ENCODE data around the gene FALEC. TPM values are rescaled to one million over a fixed set of nuclear protein-coding genes. Genes with fewer than 3 reads are reported as not detected.

Gene FALEC
- polyA plus RNA-seq, 1 donor (not counting 4 experiments of a cell fraction or from before 2014, with no cell fraction given), result 0.12 TPM

GRCh38 chr1:150545486-150546032 lies 30.0 kb downstream of the FALEC start:
- no peak for FAIRE-seq
- H3K27ac ChIP-seq (ENCODE audit: control insufficient read depth, insufficient read depth, low read length), result no peak overlapping the region

GRCh38 chr1:150546294-150546937 lies 30.9 kb downstream of the FALEC start:
- DNase-seq (ENCODE audit: low read depth, low spot score) (no peak), FAIRE-seq (no peak)
- H3K9me1 ChIP-seq (ENCODE audit: control insufficient read depth, extremely low read depth, insufficient read depth, low read length), result no peaks in the 10 kb centered on the region
- H4K20me1 ChIP-seq (ENCODE audit: control insufficient read depth, extremely low read depth, insufficient read depth, low read length), result no peaks in the 10 kb centered on the region
- H3K36me3 ChIP-seq (ENCODE audit: control insufficient read depth in 2 of 2, extremely low read depth in 1 of 2, insufficient read depth in 2 of 2, low read length in 2 of 2), result no peaks in the 10 kb centered on the region
- no peak overlapping the region for H3K27ac ChIP-seq (ENCODE audit: control insufficient read depth, insufficient read depth, low read length)
- no peak overlapping the region for H3K4me2 ChIP-seq (ENCODE audit: control insufficient read depth, extremely low read depth, insufficient read depth, low read depth, low read length)
- H3K4me1 ChIP-seq (ENCODE audit: control insufficient read depth, extremely low read depth, insufficient read depth, low read length), result peaks cover 9% of the 10 kb centered on the region
- TF ChIP-seq EZH2 (IDR thresholded peaks at IDR 0.05; ENCODE audit: low read length), result no peak
- TF ChIP-seq CTCF (optimal IDR thresholded peaks at IDR 0.05 in 1 of 3, IDR thresholded peaks at IDR 0.05 in 1 of 3, conservative IDR thresholded peaks at IDR 0.05 in 1 of 3; ENCODE audit: extremely low read depth in 1 of 3, insufficient read depth in 2 of 3, low read length in 3 of 3), result no peak
- dilution Hi-C loops (cut with MboI; ENCODE audit: extremely low pct_ligation_motif_present, low sequenced_read_pairs), result no loop called here
- H3K79me2 ChIP-seq (ENCODE audit: control insufficient read depth, insufficient read depth, low read length), result no peaks in the 10 kb centered on the region
- H3K4me3 ChIP-seq (ENCODE audit: control insufficient read depth in 2 of 3, extremely low read depth in 1 of 3, insufficient read depth in 2 of 3, low read depth in 1 of 3, low read length in 3 of 3), result no peak overlapping the region
- no peaks in the 10 kb centered on the region for H3K27me3 ChIP-seq (ENCODE audit: control insufficient read depth, extremely low read depth, insufficient read depth, low read length)
- no peak overlapping the region for H3K9ac ChIP-seq (ENCODE audit: control insufficient read depth, extremely low read depth, insufficient read depth, low read length)
- H3K9me3 ChIP-seq (ENCODE audit: control insufficient read depth, low read depth, low read length), result no peaks in the 10 kb centered on the region
- no peak overlapping the region for H2AFZ ChIP-seq (ENCODE audit: control insufficient read depth, low read length)

More at GRCh38 chr1:150545486-150546032, 30.0 kb downstream of the FALEC start:
- no peak for TF ChIP-seq CTCF (optimal IDR thresholded peaks at IDR 0.05 in 1 of 3, IDR thresholded peaks at IDR 0.05 in 1 of 3, conservative IDR thresholded peaks at IDR 0.05 in 1 of 3; ENCODE audit: extremely low read depth in 1 of 3, insufficient read depth in 2 of 3, low read length in 3 of 3)
- TF ChIP-seq EZH2 (IDR thresholded peaks at IDR 0.05; ENCODE audit: low read length), result no peak
- H3K4me1 ChIP-seq (ENCODE audit: control insufficient read depth, extremely low read depth, insufficient read depth, low read length), result peaks cover 9% of the 10 kb centered on the region
- no peak for DNase-seq (ENCODE audit: low read depth, low spot score)
- no peak overlapping the region for H3K9ac ChIP-seq (ENCODE audit: control insufficient read depth, extremely low read depth, insufficient read depth, low read length)
- H3K4me2 ChIP-seq (ENCODE audit: control insufficient read depth, extremely low read depth, insufficient read depth, low read depth, low read length), result no peak overlapping the region
- no peak overlapping the region for H3K4me3 ChIP-seq (ENCODE audit: control insufficient read depth in 2 of 3, extremely low read depth in 1 of 3, insufficient read depth in 2 of 3, low read depth in 1 of 3, low read length in 3 of 3)
- no peaks in the 10 kb centered on the region for H3K36me3 ChIP-seq (ENCODE audit: control insufficient read depth in 2 of 2, extremely low read depth in 1 of 2, insufficient read depth in 2 of 2, low read length in 2 of 2)
- H3K27me3 ChIP-seq (ENCODE audit: control insufficient read depth, extremely low read depth, insufficient read depth, low read length), result no peaks in the 10 kb centered on the region
- no peaks in the 10 kb centered on the region for H3K79me2 ChIP-seq (ENCODE audit: control insufficient read depth, insufficient read depth, low read length)
- H2AFZ ChIP-seq (ENCODE audit: control insufficient read depth, low read length), result no peak overlapping the region
- H3K9me3 ChIP-seq (ENCODE audit: control insufficient read depth, low read depth, low read length), result no peaks in the 10 kb centered on the region
- H4K20me1 ChIP-seq (ENCODE audit: control insufficient read depth, extremely low read depth, insufficient read depth, low read length), result no peaks in the 10 kb centered on the region
- H3K9me1 ChIP-seq (ENCODE audit: control insufficient read depth, extremely low read depth, insufficient read depth, low read length), result no peaks in the 10 kb centered on the region
- dilution Hi-C loops (cut with MboI; ENCODE audit: extremely low pct_ligation_motif_present, low sequenced_read_pairs), result no loop called here
